Measurements from ENCODE around the gene APOBEC4.

GRCh38 chr1:183597656-183598347 lies 55.3 kb downstream of the APOBEC4 start:
- TF ChIP-seq TEAD4 (IDR thresholded peaks at IDR 0.05; ENCODE audit: low read depth, low read length) (no peak), CEBPB (IDR thresholded peaks at IDR 0.05; ENCODE audit: low read depth, low read length) (no peak), EZH2 (IDR thresholded peaks at IDR 0.05; ENCODE audit: low read depth, low read length, severe bottlenecking) (no peak), POLR2AphosphoS5 (IDR thresholded peaks at IDR 0.05; ENCODE audit: low read depth, low read length) (no peak), MAFK (IDR thresholded peaks at IDR 0.05; ENCODE audit: low read depth, low read length) (no peak), TBP (IDR thresholded peaks at IDR 0.05; ENCODE audit: low read depth, low read length) (no peak), RAD21 (IDR thresholded peaks at IDR 0.05 in 1 of 2, conservative IDR thresholded peaks at IDR 0.05 in 1 of 2; ENCODE audit: low read depth in 2 of 2, low read length in 2 of 2) (no peak), CBX5 (IDR thresholded peaks at IDR 0.05; ENCODE audit: low read depth, low read length) (no peak), CTCF (IDR thresholded peaks at IDR 0.05; ENCODE audit: control extremely low read depth in 1 of 3, insufficient read depth in 1 of 3, low read depth in 1 of 3, low read length in 3 of 3) (no peak)
